GM21360 (cell line): Measurements from ENCODE around the gene GRIK5.
A peak's percentile ranks its signal among the peaks of the same experiment; 100 is the strongest.

ENCODE experiments used
- ATAC-seq: cut with Tn5 transposase; IDR thresholded peaks from one replicate; pipeline ENCODE4 v1.9.1; 2021; ENCODE audit warnings: mild to moderate bottlenecking, moderate library complexity; ENCODE audit not compliant: unreplicated experiment

Gene GRIK5

GRCh38 chr19:42078538-42079275 lies 8.7 kb upstream of the GRIK5 start:
- ATAC-seq = no peak

DNA sequence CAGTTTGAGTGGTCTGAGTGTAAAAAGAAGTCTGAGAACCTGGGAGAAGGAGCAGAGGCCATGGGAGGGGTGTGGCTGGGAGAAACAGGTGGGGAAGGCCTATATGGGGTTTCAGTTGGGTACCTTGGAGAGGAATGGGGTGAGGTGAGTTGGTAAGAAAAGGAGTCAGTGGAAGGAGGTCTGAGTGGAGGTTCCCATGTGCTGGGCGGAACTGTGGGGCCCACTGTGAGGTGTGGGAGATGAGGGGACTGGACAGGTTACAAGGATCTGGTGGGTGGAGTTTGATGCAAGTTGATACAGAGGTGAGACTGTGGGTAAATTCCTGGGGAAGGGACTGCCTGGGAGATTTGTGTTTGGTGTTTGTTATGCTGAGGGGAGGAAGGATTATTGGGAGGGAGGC lies 8.1 kb upstream of the GRIK5 start:
- no peak for ATAC-seq

DNA sequence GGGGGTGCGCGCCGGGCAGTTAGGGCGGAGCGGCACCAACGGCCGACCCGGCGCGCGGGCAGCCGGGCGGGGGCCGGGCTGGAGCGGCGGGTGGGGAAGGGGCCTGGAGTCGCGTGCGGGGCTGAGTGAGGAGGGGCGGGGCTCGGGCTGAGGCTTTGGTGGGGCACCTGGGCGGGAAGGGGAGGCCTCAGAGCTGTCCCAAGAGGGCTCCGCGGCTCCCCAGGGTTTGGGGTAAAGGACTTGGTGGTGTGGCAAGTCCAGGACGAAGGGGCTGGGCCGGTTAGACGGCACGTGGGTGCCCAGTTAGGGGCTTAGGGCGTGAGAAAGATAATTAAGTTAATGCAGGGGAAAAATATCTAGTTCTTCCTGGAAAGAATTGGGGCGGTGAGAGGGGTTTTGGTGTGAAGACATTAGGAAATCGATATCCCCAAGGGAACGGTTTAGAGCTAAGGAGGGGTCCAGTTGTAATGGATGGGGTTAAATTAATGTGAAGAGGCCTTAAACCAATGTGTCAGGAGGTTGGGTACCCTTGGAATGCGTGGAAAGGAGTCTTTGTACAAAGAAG lies 6.5 kb upstream of the GRIK5 start:
- ATAC-seq = no peak

GRCh38 chr19:42075616-42076379 lies 5.8 kb upstream of the GRIK5 start, which contains the start of gene ZNF574:
TSS of gene ZNF574 (plus strand) at chr19:42076166. CDS start at chr19:42078607, 2,441 bp downstream.
- peak; percentile 85 for ATAC-seq

- ATAC-seq = no peak
Measured at GRCh38 chr19:42075364-42075615, 5.3 kb upstream of the GRIK5 start.

GRCh38 chr19:42074513-42075363 lies 4.7 kb upstream of the GRIK5 start:
- ATAC-seq = no peak

DNA sequence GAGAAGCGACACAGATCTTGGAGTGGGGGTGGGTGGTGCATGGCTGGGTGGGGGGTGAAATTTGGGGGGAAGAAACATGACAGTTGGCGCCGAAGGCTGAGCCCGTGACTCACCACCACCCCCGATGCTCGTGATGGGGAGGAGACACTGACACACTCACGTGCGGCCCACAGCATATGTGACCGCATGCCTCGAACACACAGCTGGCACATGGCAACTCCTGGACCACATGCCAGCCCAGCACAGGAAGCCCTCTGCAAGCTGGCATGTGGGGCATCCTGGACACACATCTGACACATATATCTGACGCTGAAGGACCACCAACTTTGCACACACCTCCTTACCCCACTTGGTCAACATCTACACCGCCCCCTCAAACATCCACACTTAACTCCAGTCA lies 1.2 kb upstream of the GRIK5 start:
- no peak for ATAC-seq

GRCh38 chr19:42068756-42069571 lies 1.0 kb downstream of the GRIK5 start:
- ATAC-seq = no peak

GRCh38 chr19:42068361-42068755 lies 1.6 kb downstream of the GRIK5 start:
- no peak for ATAC-seq

- ATAC-seq = no peak
Measured at GRCh38 chr19:42067315-42067888, 2.6 kb downstream of the GRIK5 start.

DNA sequence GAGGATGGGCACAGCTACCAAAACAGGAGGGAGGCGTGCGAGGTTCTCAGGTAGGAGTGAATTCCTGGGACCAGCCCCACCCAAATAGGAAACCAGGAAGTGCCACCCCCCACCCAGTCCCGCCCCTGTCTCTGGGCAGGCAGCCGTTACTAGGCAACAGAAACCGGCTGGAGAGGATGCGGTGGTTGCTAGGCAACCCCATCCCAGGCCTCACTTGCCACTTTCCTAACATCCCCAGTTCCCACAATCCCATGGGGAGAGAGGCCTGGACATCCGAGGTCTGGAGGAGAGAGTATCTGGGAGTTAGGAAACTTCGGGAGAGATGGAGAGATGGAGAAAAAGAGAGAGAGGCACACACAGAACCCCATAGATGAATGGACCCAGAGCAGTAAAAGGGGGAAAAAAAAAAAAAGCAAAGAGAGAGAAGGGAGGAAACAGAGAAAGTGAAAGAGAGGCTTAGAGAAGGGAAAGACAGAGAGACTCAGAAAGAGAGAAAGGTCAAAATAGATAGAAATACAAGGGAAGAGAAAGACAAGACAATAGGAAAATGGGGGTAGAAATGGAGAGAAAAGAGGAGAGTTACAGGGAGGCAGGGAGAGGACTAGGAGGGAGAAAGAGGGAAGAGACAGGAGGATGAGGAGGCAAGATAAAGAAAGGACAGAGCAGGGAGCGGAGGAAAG lies 3.8 kb downstream of the GRIK5 start:
- ATAC-seq = no peak

DNA sequence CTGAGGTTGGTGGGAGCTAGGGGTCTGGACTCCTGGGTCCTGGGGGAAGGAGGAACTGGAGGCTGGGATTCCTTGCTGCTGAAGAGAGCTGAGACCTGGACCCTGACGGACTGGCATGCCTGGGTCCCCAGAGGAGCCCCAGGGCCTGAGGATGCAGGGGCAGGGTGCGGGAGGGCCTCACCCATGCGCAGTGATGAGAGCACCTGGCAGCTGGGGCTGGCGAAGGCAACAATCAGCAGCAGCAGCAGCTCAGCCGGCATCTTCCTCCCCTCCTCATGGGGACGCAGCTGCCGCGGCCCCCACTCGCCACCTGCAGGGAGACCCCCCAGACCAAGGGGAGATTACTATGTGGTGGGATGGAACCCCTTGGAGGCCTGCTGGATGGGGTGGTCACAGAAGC lies 4.5 kb downstream of the GRIK5 start:
- ATAC-seq = no peak

DNA sequence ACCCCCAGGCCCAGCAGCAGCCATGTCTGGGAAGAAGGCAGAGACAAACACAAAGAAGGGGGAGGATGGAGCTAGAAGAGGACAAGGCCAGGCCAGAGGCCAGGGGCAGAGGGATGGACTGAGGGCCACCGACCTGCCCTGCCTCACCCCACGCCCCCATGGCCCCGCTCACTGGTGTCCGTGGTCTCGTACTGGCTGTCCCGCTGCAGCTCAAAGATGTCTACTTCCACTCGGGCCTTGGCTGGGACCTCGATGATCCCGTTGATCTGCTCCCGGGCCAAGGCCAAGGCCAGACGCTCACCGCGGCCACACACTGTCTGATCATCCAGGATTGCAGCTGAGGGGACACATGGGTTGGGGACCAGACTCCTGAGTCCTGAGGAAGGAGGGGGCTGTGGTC lies 5.0 kb downstream of the GRIK5 start:
- ATAC-seq = no peak

DNA sequence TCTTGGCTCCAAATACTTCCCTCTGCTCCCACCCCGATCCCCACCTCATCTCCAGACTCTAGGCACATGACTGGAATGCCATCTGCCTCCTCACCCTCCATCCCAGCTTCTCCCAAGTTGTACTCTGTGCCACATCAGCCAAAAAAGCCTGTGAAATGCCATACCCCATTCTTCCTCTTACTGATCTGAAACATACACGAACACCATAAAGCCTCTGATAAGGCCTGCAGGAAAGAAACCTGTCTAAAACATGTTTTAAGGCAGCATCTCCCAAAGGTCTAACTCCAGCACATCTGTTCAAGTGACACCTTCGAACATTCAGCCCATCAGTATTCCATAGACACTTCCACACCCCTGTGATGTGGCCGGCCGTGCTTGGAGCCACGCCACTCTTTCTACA lies 5.6 kb downstream of the GRIK5 start:
- no peak for ATAC-seq

- ATAC-seq = no peak
Measured at GRCh38 chr19:42062381-42062780, 7.6 kb downstream of the GRIK5 start.

DNA sequence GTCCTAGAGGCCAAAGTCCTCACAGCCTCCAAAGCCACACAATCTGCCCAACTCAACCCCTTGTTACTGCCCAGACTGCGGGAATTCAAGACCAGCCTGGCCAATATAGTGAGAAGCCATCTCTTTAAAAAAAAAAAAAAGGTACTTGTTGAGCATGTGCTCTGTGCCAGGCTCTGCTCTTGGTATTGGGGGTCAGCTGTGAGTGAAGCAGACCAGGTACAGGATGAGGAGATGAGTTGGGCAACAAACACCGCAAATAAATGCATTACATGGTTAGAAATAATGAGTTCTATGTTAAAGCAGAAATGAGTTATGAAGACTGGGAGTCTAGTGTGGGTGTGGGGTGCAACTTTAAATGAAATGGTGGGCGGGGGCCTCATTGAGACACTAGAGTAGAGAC lies 9.9 kb downstream of the GRIK5 start:
- no peak for ATAC-seq

DNA sequence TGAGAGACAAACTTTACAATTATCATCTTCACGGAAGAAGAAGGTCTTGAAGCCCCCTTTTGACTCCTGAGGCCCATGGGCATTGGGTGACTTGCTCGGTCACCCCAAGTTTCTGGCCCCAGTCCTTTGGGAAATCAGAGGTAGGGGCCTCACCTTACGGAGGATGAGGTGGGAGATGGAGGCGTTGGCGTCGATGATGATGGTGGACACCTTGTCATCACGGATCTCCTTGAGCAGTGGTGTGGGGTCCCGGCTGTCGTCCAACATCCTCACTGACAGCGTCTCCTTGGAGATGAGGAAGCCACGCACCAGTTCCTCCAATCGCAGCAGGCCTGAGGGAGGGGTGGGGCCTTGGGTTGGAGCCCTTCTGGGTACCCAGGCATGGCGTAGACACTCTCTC lies 10.8 kb downstream of the GRIK5 start:
- no peak for ATAC-seq

DNA sequence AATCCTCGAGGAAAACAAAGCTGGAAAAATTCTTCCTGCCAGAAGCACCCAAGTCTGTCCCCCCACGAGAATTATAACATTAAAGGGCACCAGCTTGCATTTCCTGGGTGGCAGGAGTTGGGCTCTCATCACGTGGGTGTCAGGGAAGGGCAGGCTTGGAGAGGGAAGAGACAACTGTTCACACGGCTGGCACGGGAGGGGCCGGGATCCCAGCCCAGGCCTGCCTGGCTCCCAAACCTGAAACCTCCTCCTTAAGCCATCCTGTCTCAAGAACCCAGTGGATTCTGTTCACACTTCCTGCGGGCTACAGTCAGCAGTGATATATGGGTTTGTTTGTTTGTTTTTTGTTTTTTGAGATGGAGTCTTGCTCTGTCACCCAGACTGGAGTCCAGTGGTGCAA lies 12.2 kb downstream of the GRIK5 start:
- no peak for ATAC-seq

DNA sequence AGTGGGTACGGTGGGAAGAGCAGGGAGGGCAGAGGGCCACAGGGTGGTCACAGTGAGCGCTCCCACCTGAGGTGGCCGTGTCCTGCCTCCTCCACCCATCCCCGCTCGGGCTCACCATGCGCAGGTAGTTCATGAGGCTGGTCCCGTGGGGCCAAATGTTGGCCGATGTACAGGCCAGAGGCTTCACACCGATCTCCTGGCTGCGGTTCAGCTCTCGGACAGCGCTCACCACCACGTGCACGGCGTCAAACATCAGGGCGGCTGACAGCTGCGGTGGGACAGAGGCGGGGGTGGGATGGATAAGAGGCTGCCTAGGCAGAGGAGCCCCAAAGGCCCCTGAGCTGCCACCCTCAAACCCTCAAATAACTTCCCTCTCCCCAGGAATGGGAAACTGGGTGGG lies 15.8 kb downstream of the GRIK5 start:
- ATAC-seq = no peak
